Left lung (tissue), 10 donors: ENCODE results near the gene HNMT. TPM values are rescaled to one million over a fixed set of nuclear protein-coding genes. Genes with fewer than 3 reads are reported as not detected.

Experiments used
- ATAC-seq: fragments of 200-7000 bp; cut with Tn5 transposase; one replicate; pipeline ENCODE4 v1.9.1; 2020; ENCODE audit warnings: moderate library complexity
- DNase-seq, 4 donors: peaks; one replicate each; pipeline ENCODE4 v3.0.0-alpha.2; 2013 to 2020
- H3K27ac ChIP-seq, 2 donors: fragments of 200-600 bp; sonication (generic) in 1 of 2; one replicate each; pipeline versions ENCODE4 v1.5.0 to v1.8.0; 2020 to 2021
- H3K27me3 ChIP-seq, 2 donors: fragments of 200-600 bp; sonication (generic) in 1 of 2; one replicate each; pipeline versions ENCODE4 v1.5.0 to v1.8.0; 2020 to 2021
- H3K36me3 ChIP-seq, 2 donors: fragments of 200-600 bp; sonication (generic) in 1 of 2; one replicate each; pipeline versions ENCODE4 v1.5.0 to v1.8.0; 2020 to 2021
- H3K4me1 ChIP-seq, 2 donors: fragments of 200-600 bp; one replicate each; pipeline ENCODE4 v1.8.0; 2021
- H3K4me3 ChIP-seq, 2 donors: fragments of 200-600 bp; sonication (generic) in 1 of 2; one replicate each; pipeline versions ENCODE4 v1.5.0 to v1.8.0; 2020 to 2021; ENCODE audit warnings: mild to moderate bottlenecking in 1 of 2
- H3K9me3 ChIP-seq, 2 donors: fragments of 200-600 bp; sonication (generic) in 1 of 2; one replicate each; pipeline versions ENCODE4 v1.5.0 to v1.8.0; 2020 to 2021
- CTCF ChIP-seq, 2 donors: fragments of 200-600 bp; sonication (generic) in 1 of 2; IDR thresholded peaks; one replicate each; pipeline versions ENCODE4 v1.5.0 to v1.8.0; 2021; ENCODE audit warnings: antibody characterized with exemption in 2 of 2
- intact Hi-C, 2 donors: fragments of 100-400 bp; cut with DNase I; formaldehyde crosslinking; loops; one replicate each; pipeline versions ENCODE4 v1.11.2 to v1.14.2; 2022
- polyA plus RNA-seq, 6 donors: library from polyadenylated mRNA; unstranded; fragments of 120-200 nt; gene quantifications; one replicate each; pipeline ENCODE4 v1.2.1, GENCODE V29; 2013; ENCODE audit not compliant: insufficient read length in 6 of 6
- total RNA-seq, 2 donors: library from RNA; stranded (reverse); fragmentation: NEBNext Ultra II Directional; extraction: Animal tissue kit (Norgen Biotek cat#: 25700); gene quantifications; one replicate each; pipeline ENCODE4 v1.2.1, GENCODE V29; 2021
- donor health status: DM: no; HTN: yes; CAD: no.
- donor health status: DM: no; HTN: no; CAD: no.

The HNMT gene
- total and polyA plus RNA-seq, 8 donors = 53.0 to 98.9 (median 82.8) TPM

GRCh38 chr2:138012968-138013367, 48.7 kb downstream of the HNMT start:
- DNase-seq (no peak), ATAC-seq (no peak)
- Histone ChIP-seq H3K4me3 (no peak overlapping the region), H3K27ac (no peak overlapping the region), H3K9me3 (no peaks in the 10 kb centered on the region), H3K27me3 (no peaks in the 10 kb centered on the region), H3K36me3 (peaks cover 0 to 9% of the 10 kb centered on the region in 2 donors), H3K4me1 (no peaks in the 10 kb centered on the region)
- intact Hi-C loops = no loop called here
- no peak for TF ChIP-seq CTCF (IDR thresholded peaks at IDR 0.05)

- TF ChIP-seq CTCF (IDR thresholded peaks at IDR 0.05) = no peak
- Histone ChIP-seq H3K27ac (no peak overlapping the region), H3K27me3 (no peaks in the 10 kb centered on the region), H3K4me3 (no peak overlapping the region), H3K9me3 (no peaks in the 10 kb centered on the region), H3K4me1 (no peaks in the 10 kb centered on the region), H3K36me3 (peaks cover 0 to 9% of the 10 kb centered on the region in 2 donors)
- ATAC-seq = no peak
- intact Hi-C loops = no loop called here
- DNase-seq = no peak
These were observed 49.4 kb downstream of the HNMT start for GRCh38 chr2:138013639-138014038.

- ATAC-seq = no peak
- no peaks in the 10 kb centered on the region for H3K9me3 ChIP-seq
- H3K4me1 ChIP-seq = no peaks in the 10 kb centered on the region
- H3K36me3 ChIP-seq = peaks cover 0 to 9% of the 10 kb centered on the region in 2 donors
- TF ChIP-seq CTCF (IDR thresholded peaks at IDR 0.05) = no peak
- no peak for DNase-seq
- intact Hi-C loops = no loop called here
- H3K4me3 ChIP-seq = no peak overlapping the region
- H3K27me3 ChIP-seq = no peaks in the 10 kb centered on the region
- no peak overlapping the region for H3K27ac ChIP-seq
These were observed 51.2 kb downstream of the HNMT start for GRCh38 chr2:138015494-138015893.

GRCh38 chr2:138016351-138017087, 52.2 kb downstream of the HNMT start:
- no peaks in the 10 kb centered on the region for H3K27me3 ChIP-seq
- DNase-seq (peak in 2 of 4 donors; percentile 20 to 48), ATAC-seq (no peak)
- H3K9me3 ChIP-seq = no peaks in the 10 kb centered on the region
- H3K4me1 ChIP-seq = no peaks in the 10 kb centered on the region
- no peak overlapping the region for H3K4me3 ChIP-seq
- H3K36me3 ChIP-seq = peaks cover 0 to 9% of the 10 kb centered on the region in 2 donors
- intact Hi-C loops = no loop called here
- no peak for TF ChIP-seq CTCF (IDR thresholded peaks at IDR 0.05)
- no peak overlapping the region for H3K27ac ChIP-seq

GRCh38 chr2:138017824-138018223, 53.6 kb downstream of the HNMT start:
- Histone ChIP-seq H3K36me3 (peaks cover 0 to 4% of the 10 kb centered on the region in 2 donors), H3K4me1 (no peaks in the 10 kb centered on the region), H3K4me3 (no peak overlapping the region), H3K27ac (no peak overlapping the region), H3K27me3 (no peaks in the 10 kb centered on the region), H3K9me3 (no peaks in the 10 kb centered on the region)
- no peak for DNase-seq
- TF ChIP-seq CTCF (IDR thresholded peaks at IDR 0.05) = no peak
- intact Hi-C loops = no loop called here
- no peak for ATAC-seq
